Left renal cortex interstitium (tissue), 4 donors: ENCODE results near the gene CCDC200. TPM values are rescaled to one million over a fixed set of nuclear protein-coding genes. Genes with fewer than 3 reads are reported as not detected.

Source experiments
- polyA plus RNA-seq, 4 donors: library from polyadenylated mRNA; unstranded; fragments of 120-200 nt; gene quantifications; one replicate each; pipeline ENCODE4 v1.2.1, GENCODE V29; 2013; ENCODE audit not compliant: insufficient read length in 4 of 4

CCDC200 gene
- polyA plus RNA-seq, 4 donors, result 6.4 to 35.6 (median 14.7) TPM

Other genes with a start within 250 kb of the CCDC200 start
- 1 to 10 TPM in 3 of 4 donors, under 1 TPM in 1; 0.87 to 3.3 (median 2.5) TPM for gene PTGES3L, start 248.5 kb downstream of the CCDC200 start, polyA plus RNA-seq
- gene RUNDC1, start 248.1 kb downstream of the CCDC200 start, polyA plus RNA-seq, result 10 to 100 TPM; 15.3 to 18.6 (median 16.7) TPM
- 1,000 to 10,000 TPM; 1,262 to 1,711 (median 1,450) TPM for gene RPL27, start 230.2 kb downstream of the CCDC200 start, polyA plus RNA-seq
- 10 to 100 TPM in 3 of 4 donors, 1 to 10 TPM in 1; 9.9 to 12.5 (median 11.3) TPM for gene IFI35, start 221.8 kb downstream of the CCDC200 start, polyA plus RNA-seq
- 100 to 1,000 TPM; 115 to 133 (median 123) TPM for gene VAT1, start 206.2 kb downstream of the CCDC200 start, polyA plus RNA-seq
- 1 to 10 TPM; 2.7 to 3.8 (median 3.5) TPM for gene RND2, start 203.4 kb downstream of the CCDC200 start, polyA plus RNA-seq
- gene BRCA1, start 103.3 kb downstream of the CCDC200 start, polyA plus RNA-seq, result 10 to 100 TPM; 15.0 to 18.5 (median 17.3) TPM
- 100 to 1,000 TPM; 106 to 132 (median 114) TPM for gene NBR1, start 57.4 kb downstream of the CCDC200 start, polyA plus RNA-seq
- 10 to 100 TPM; 10.3 to 26.2 (median 19.2) TPM for gene TMEM106A, start 16.7 kb downstream of the CCDC200 start, polyA plus RNA-seq
- gene RNU2-1, start 5.4 kb upstream of the CCDC200 start, polyA plus RNA-seq, result 1 to 10 TPM in 2 of 4 donors, under 1 TPM in 1, not detected in 1; 0.96 to 2.3 (median 1.0) TPM
- gene ARL4D, start 170.4 kb upstream of the CCDC200 start, polyA plus RNA-seq, result 10 to 100 TPM in 3 of 4 donors, 1 to 10 TPM in 1; 8.1 to 13.4 (median 10.6) TPM